HG02759 (cell line): ENCODE data around the gene STK36.
"Not testable (repeated sequence)": the region's sequence is repeated elsewhere in the genome, so short reads cannot be mapped to it uniquely, and the experiment has no call there.

Experiments used
- ATAC-seq: cut with Tn5 transposase; IDR thresholded peaks from one replicate; pipeline ENCODE4 v1.9.1; 2021; ENCODE audit warnings: mild to moderate bottlenecking, moderate library complexity; ENCODE audit not compliant: unreplicated experiment

Gene STK36

DNA sequence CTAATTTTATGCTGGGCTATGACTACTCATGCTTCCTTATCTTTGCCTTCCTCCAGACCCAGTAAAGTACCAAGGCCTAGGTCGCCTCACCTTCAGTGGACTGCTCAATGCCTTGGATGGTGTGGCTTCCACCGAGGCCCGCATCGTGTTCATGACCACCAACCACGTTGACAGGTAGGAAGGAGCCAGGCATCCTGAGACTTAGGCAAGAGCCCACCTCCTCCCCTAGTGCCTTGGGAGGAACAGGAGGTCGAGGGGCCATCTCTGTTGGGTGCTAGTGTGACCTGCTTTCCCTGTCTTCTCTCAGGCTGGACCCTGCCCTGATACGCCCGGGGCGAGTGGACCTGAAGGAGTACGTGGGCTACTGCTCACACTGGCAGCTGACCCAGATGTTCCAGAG, 9.1 kb upstream of the STK36 start:
- no peak for ATAC-seq

DNA sequence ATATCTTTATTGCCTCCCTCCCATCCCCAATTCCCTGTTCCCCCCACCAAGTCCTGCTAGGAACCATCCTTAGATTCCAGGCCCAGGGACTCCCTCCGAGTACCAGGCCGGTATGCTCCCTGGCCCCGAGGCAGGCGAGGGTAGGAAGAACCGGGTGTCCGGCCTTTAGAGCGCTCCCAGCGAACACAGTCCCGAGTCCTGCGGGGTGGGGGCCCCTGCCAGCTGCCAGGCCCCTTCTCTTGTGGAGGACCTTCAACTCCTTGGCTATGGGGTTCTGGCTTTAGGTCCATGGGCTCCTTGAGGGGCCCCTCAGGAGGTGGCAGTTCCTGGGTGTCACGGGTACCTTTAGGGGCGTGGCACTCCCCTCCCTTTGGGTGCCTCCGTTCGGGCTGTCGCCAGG, 8.0 kb upstream of the STK36 start:
- no peak for ATAC-seq

DNA sequence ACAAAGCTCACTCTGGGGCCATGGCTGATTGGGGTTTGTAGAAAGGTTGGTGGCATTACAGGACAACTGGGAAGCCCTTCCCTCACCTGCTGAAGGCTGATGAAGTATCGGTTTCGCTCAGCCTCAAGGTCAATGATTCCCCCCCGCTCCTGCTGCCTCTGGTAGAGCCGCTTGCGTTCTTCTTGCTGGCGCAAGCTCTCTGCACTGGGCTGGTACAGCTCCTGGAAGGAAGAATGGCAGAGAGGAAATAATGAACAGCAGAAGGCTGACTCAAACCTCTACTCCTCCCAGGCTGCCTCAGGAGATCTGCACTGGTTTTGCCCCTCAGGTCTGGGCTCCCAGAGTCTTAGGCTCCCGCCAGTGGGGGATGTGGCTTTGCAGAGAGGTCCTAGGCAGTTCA, 7.2 kb upstream of the STK36 start:
- ATAC-seq: no peak

DNA sequence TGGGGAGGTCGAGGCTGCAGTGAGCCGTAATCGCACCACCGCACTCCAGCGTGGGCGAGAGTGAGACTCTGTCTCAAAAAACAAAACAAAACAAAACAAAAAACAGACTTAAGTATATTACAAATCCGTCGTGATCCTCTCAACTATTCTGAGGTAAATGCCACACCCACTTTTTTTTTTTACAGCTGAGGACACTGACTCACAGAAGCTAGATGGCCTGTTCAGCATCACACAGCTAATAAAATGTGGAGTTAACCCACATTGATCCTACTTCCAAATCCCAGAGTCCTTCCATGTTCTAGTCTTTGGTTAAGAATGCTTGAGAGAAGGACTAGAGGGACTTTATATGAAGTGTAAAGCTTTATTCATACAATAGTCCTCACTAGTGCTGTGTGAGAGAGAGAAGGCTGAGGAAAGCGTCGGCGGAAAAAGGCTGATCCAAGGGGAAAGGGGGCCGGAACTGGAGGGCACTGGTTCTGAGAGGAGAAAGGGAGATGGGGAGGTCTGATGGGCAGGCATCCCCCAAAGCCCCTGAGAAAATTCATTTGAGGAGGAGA, 711 bp upstream of the STK36 start:
- no peak for ATAC-seq

DNA sequence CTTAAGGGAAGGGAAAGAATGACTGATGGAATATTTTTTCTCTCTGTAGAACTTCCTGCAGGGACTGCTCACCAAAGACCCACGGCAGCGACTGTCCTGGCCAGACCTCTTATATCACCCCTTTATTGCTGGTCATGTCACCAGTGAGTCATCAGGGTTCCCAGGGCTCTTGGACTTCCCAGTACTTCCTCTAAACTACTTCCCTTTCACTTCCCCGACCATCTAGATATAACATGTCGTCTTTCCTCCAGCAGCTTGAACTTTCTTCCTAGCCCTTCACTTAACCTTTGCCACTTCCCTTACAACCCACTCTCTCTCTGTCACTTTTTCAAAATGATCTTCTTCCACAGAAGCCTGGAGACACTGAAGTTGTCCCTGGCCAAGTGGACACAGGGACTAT, 7.2 kb downstream of the STK36 start:
- no peak for ATAC-seq

DNA sequence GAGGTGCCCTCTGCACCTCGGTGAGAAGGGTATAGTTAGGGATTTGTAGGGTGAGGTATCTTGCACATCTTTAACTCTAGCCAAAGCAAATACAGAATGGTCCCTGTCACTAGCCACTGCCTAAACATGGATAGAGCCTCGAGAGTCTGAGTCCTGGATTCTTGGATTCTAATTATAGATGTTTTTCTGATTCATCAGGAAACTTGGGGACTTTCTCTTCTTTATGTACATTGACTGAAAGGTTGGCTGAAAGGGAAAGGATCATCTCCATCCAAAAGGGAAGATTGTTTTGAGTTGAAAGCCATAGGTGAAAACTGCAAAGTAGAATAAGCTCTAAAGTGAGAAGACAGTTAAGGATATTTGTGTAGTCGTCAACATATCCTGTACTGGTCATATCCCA, 8.2 kb downstream of the STK36 start:
- ATAC-seq: no peak

DNA sequence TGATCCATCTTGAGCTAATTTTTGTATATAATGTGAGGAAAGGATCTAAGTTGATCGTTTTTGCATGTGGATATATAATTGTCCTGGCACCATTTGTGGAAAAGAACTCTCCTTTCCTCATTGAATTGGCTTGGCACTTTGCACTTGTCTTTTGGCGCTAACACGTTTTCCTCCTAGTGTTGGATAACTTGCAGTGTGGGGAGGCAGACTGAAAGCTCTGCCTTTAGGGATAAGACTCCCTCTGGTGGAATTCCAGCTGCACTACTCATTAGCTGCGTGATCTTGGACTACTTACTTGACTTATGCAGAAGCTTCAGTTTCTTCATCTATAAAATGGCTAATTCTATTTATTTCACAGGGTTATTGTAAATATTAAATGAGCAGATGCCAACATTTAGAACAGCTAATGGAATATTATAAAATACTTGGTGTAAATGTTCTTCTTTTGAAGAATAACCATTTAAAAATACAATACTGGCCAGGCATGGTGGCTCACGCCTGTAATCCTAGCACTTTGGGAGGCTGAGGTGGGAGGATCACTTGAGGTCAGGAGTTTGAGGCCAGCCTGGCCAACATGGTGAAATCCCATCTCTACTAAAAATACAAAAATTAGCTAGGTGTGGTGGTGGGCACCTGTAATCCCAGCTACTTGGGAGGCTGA, 15.6 kb downstream of the STK36 start:
- ATAC-seq: not testable (repeated sequence)

DNA sequence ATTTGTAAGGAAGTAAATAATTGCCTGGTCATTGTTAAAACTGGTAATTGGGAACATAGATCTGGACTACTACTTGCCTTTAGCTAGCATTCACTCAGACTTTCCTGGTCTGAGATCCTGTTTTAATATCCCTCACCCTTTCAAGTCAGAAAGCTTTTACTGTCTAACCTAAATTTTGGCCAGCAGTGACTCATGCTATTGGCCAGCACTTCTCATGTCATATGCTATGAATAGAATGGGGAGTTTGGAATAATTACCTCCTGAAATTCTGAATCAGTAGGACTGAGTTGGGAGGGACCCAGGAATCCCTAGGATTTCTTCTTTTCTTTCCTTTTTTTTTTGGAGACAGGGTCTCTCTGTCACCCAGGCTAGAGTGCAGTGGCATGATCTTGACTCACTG, 19.3 kb downstream of the STK36 start:
- ATAC-seq: no peak

DNA sequence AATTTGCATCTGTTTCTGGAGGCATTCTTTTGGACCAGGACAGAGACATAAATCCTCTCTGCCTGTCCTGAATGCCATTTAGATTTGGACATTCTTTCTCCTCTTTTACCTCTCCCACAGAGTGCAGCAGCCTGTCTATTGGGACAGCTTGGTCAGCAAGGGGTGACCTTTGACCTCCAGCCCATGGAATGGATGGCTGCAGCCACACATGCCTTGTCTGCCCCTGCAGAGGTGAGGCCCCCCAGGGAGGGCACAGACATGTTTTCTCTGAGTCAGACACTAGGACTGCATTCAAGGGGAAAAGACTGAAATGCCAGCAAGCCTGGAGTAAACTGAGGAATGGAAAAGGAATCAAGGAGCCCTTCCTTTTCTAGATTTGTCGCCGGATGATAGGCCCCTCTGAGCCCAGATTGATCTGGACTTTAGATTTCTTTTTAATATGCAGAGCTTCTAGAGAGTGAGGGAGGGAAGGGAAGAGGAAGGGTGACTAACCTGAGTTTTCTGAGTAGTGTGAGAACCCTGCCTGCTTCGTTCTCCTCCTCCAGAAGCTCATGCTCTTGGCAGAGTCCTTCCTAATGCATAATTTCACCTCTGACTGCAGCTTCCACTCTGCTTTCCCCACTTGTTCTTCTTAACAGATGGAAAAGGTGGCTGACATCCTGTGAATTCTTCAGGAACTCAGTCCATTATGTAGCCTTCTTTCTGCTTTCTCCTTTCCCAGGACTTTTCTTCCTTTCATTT, 22.7 kb downstream of the STK36 start:
- no peak for ATAC-seq

DNA sequence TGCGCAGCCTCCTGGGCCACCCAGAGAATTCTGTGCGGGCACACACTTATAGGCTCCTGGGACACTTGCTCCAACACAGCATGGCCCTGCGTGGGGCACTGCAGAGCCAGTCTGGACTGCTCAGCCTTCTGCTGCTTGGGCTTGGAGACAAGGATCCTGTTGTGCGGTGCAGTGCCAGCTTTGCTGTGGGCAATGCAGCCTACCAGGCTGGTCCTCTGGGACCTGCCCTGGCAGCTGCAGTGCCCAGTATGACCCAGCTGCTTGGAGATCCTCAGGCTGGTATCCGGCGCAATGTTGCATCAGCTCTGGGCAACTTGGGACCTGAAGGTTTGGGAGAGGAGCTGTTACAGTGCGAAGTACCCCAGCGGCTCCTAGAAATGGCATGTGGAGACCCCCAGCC, 27.0 kb downstream of the STK36 start:
- ATAC-seq: no peak

DNA sequence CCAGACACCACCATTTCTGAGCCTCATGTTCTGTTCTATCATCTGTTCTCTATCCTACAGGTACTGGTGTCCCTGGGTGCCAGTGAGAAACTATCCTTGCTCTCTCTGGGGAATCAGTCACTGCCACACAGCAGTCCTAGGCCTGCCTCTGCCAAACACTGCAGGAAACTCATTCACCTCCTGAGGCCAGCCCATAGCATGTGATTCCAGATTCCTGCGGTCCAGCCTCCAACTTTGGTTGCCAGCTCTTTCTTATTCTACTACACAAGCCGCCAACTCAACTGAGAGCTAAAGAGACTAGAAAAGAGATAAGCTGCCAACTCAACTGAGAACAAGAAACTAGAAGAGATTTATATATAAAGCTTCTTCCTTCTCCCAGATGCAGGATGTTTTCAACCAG, 29.9 kb downstream of the STK36 start:
- ATAC-seq: no peak

DNA sequence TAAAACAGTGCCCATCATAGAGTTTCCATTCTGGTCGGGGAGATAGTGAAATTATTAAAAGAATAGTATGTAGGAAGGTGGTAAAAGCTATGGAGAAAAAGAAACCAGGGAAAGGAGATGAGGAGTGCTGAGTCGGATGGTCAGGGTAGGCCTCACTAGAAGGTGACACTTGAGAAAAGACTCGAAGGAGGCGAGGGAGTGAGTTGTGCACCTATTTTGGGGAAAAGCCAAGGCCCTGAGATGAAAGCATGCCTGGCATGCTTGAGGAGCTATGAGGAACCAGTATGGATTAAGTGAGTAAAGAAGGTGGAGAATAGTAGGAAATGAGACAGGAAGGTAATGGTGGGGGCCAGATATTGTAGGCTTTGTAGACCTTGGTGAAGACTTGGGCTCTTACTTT, 31.5 kb downstream of the STK36 start:
- ATAC-seq: no peak

DNA sequence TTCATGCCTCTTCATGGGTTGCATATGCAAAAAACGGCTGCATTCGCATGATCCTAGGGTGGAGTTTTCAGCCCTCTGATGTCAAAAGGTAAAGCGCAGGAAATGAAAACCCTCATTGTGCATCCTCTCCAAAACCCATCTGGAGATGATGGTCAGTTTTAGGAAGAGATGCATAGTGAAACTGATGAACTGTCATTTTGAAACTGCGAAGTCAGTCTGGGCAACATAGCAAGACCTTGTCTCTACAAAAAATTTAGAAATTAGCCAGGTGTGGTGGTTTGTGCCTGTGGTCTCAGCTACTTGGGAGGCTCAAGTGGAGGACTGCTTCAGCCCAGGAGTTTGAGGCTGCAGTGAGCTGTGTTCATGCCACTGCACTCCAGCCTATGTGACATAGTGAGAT, 36.2 kb downstream of the STK36 start:
- peak; percentile 42 for ATAC-seq

DNA sequence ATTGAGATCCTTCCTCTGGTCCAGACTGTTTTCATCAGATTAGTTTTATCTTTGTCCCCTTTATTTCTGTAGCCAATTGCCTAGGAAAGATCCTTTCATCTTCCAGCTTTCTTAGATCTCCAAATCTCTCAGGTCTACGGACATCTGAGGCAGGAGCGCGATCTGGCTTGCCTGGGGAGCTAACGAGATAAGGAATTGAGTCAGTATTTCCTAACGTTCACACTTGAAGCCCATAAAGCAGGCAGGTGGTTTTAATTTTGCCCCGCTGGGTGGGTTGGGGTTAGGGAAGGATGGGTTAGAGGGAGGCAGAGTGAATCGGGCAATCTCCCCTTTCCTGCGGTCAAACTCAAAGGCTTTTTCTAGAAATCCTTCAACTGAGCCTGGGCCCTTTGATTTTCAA, 38.0 kb downstream of the STK36 start:
- no peak for ATAC-seq

DNA sequence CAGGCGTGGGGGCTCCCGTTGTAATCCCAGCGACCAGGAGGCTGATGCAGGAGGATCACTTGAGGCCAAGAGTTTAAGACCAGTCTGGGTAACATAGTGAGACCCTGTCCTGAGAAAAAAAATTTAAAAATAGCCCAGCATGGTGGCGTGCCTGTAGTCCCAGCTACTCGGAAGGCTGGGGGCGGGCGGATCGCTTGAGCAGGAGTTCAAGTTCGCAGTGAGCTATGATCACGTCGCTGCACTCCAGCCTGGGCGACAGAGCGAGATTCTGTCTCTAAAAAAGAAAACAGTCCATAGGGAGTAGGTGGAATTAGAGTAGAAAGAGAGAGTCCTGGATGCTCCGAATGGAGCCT, 38.4 kb downstream of the STK36 start:
- ATAC-seq: no peak

DNA sequence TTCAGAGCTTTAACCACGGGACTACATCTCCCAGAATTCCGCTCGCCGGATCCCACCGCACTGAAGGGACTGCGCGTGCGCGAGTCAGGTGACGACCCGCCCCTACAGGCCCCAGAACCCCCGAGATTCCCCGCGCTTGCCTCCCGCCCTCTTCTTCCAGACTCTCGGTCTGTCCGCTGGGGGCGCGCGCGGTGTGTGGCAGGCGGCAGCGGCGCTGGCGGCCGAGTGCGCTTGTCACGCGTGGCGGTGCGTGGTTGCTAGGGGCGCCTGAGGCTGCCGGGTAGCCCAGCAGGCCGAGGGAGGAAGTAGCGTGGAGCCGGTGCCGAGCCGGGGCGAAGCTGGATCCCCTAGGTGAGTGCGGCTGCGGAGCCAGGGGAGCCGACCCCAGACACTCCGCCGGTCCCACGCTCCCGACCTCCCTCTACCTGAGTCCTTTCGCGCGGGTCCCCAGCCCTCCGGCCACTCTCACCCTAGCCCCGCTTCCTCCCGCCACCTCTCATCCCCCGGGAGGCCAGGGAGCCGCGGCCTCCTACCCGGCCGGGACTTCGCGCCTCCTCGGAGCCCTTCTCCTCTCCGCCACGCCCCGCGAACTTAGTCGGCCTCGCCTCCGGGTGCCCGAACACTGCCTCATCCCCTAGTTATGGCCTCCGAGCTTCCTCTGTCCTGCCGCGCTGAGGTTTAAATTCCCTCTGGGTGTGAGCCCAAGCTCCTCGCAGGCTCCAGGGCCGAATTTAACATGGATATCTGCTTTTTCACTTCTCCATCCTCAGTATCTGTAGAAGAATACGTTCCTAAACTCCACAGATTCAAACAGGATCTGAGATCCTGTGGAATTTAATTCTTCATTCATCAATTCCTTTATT, 39.0 kb downstream of the STK36 start, which contains the start of gene TTLL4:
Gene TTLL4, plus strand, starts transcription at position 149 of the 863 bp plus-strand sequence. CDS start 26,842 bp downstream, outside the sequence.
- ATAC-seq: peak; percentile 88

DNA sequence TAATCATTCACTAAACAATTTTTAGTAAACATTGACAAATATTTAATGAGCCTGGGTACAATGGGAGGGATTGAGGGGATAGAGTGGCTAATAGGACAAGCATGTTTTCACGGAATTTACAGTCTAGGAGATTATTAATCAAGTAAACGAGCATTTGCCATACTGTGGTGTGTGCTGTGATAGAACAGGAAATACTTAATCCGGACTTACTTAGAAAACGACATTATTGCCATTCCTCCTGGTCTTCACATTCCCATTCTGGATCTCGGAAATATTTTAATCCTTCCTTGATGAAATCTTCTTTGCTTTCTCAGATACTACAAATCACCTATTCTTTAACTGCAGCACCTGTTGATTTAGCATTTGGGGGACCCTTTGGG, 39.7 kb downstream of the STK36 start:
- no peak for ATAC-seq

DNA sequence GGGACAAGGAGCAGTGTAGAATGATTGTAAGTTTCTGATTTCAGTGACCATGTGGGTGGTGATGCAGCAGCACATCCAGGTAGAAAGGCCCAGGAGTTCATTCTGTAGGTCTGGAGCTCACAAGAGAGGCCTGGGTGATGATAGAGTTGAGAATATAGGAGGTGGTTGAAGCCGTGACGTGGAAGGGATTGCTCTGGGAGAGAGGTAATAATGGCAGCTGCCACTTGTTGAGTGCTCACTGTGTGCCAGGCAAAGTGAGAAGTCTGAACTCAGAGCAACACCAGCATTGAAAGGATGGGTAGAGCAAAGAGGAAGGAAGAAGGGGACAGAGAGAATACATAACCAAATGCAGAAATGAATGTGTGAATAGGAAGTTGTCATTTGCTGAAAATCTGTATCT, 42.0 kb downstream of the STK36 start:
- ATAC-seq: no peak

DNA sequence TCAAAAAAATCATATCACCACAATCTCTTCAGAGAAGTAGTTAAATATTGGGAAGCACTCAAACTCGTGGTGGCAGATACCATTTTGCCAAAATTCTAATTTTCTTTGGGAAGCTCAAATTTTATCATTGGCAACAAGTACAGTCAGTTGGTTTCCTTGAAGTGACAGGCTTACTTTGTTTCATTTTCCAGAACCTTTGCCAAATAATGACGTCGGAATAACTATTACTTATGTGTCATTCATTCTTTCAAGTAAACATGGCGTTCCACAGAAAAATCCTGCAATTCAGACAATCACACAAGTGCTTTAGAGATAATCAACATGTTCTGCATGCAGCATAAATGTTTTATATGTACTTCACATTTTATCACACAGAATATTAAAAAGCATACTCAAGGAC, 44.2 kb downstream of the STK36 start:
- no peak for ATAC-seq

DNA sequence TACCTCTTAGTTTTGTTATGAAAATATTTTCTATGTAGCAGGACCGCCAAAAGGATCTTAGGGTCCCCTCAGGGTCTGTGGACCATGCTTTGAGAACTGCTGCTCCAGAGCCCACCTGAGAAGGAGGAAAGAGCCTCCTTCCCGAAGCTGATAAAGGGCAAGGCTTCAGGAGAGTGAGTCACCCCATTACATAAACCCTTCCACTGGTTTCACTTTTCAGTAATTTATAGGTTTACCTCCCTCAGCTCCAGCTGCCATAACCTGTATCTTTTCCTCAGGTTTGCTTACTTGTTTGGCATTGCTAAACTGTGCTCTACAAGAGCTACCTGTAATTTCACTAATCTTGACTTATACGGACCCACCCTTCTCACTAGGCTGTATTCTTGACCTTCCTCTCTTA, 45.4 kb downstream of the STK36 start:
- no peak for ATAC-seq

DNA sequence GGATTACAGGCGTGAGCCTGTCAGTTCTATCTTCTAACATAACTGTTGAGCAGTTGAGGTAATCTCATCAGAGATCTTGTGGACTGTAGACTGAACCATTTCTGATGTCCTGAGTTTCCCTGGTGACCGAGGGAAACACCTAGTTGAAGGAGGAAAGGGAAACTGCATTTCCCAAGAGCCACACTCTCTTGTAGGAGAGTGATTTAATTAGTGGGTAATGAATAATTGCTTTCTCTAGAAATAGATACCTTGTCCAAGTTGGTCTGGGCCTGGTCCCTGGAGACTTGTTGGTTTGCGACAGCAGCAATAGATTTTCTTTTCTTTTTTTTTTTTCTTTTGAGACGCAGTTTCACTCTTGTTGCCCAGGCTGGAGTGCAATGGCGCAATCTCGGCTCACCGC, 46.2 kb downstream of the STK36 start:
- no peak for ATAC-seq

DNA sequence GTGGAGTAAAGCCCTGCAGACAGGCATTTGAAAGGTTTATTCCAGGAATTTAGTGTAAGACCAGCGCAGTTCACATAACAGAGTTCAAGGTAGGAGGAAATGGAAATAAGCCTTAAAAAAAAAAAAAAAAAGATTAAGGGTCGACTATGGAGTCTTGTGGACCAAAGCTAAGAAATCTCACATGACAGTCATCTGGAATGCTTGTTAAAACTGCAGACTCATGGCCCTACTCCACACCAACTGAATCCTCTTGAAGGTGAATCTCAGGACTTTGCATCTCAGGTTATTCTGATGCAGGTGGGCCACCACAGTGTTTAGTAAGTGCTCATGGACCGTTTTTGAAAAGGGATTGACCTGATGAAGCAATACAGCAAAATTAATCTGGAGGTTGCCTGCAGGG, 47.6 kb downstream of the STK36 start:
- ATAC-seq: no peak
